ENCODE results near the gene ENOPH1.
"Not testable (repeated sequence)": the region's sequence is repeated elsewhere in the genome, so short reads cannot be mapped to it uniquely, and the experiment has no call there.

The ENOPH1 gene

DNA sequence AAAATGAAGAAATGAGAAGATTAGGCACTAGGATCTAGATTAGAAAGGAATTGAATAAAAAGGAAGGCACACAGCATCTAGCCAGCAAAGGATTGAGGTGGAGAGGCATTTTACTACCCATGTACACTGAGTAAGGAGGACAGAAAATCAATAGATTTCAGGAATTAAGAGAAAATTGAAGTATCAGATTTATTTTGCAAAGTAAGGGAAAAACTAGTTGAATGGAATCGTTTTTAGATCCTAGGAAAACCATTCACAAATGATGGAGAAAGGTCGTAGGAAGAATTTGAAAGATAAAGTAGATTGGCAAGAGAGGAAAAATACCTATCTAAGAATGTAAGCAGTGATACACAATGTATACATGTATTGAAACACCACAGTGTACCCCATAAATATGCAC, 31.3 kb downstream of the ENOPH1 start:
- H3K4me3 ChIP-seq (ENCODE audit: low read depth, low read length): no peak overlapping the region
- DNase-seq (ENCODE audit: low read depth): no peak

DNA sequence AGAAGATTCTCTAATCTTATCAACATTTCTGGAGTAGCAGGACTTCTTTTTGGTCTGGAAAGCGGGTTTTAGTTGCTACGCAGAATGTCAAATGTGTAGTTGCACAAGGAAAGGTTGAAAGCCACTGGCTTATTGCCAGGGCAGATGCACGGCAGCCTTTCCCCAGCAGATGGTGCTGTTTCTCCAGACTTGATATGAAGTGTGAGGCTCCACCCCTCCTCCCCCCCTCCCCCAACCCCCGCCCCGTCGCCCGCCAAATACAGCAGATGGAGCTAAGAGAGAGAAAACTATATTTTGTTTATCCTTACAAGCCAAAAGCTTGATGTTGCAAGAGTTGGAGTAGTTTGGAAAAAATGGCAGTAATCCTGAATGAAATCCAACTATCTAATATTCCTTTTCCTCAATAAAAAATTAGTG, 32.0 kb downstream of the ENOPH1 start:
- DNase-seq (ENCODE audit: low read depth): peak; percentile 49

DNA sequence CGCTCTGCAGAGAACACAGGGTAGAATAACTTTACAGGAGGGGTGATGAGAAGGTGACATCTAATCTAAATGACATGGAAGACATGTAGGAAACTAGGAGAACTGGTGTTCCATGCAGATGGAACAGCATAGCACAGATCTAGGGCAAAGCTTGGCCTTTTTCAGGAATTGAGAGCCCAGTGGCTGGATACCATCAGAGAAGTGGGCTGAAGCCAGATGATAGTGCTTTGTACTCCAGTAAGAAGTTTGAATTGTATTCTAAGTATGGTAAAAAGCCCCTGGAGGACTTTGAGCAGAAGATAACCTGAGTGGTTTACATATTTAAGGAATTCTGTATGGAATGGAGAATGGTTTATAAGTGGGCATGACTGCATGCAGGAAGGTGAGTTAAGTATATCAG, 32.8 kb downstream of the ENOPH1 start:
- H3K4me3 ChIP-seq (ENCODE audit: low read depth, low read length): no peak overlapping the region
- DNase-seq (ENCODE audit: low read depth): no peak

More for the DNA sequence above, 32.0 kb downstream of the ENOPH1 start:
- H3K4me3 ChIP-seq (ENCODE audit: low read depth, low read length): no peak overlapping the region

DNA sequence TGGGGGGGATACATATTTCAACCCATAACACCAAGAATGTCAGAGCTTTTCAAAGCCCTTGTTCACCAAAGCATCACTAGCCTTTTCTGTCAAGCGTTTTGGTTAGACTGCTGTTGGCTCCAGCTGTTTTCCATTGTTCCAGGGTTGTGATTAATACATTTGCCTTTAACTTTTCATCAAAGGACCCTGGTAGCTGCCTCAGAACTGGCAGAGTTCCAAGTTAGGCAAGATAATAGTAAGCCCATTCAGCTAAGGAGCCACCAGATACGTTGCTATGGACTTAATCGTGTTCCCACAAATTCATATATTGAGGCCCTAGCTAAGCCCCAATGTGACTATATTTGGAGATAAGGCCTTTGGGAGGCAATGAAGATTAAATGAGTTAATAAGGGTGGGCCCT, 37.1 kb downstream of the ENOPH1 start:
- H3K4me3 ChIP-seq (ENCODE audit: low read depth, low read length): no peak overlapping the region
- DNase-seq (ENCODE audit: low read depth): peak; percentile 5

DNA sequence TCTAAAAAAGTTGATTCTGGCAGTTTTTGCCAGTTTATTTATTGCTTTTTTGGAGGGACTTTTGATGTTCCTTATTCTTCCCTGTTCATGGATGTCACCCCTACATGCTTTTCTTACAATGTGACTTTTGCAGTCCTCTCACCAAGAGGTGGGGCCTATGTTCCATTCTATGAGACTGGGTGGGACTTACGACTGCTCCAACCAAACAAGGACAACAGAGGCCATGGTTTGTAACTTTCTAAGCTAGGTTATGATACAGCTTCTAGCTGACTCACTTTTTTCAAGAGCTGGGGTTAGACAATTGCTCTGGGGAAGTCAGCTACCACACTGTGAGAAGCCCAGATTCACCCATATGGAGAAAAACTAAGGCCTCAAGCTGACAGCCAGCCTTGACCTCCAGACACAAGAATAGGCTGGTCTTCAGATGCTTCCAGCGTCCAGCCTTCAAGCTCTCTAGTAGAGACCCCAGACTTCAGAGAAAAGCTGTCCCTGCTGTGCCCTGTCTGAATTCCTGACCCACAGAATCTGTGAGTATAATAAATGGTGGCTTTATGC, 39.5 kb downstream of the ENOPH1 start:
- H3K4me3 ChIP-seq (ENCODE audit: low read depth, low read length): no peak overlapping the region
- DNase-seq (ENCODE audit: low read depth): peak; percentile 49

DNA sequence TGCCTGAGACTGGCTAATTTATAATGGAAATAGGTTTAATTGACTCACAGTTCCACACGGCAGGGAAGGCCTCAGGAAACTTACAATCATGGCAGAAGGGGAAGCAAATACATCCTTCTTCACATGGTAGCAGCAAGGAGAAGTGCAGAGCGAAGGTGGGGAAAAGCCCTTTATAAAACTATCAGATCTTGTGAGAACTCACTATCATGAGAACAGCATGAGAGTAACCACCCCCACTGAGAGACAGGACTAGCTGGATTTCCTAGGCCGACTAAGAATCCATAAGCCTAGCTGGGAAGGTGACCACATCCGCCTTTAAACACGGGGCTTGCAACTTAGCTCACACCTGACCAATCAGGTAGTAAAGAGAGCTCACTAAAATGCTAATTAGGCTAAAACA, 42.7 kb downstream of the ENOPH1 start:
- not testable (repeated sequence) for DNase-seq (ENCODE audit: low read depth); H3K4me3 ChIP-seq (ENCODE audit: low read depth, low read length)

DNA sequence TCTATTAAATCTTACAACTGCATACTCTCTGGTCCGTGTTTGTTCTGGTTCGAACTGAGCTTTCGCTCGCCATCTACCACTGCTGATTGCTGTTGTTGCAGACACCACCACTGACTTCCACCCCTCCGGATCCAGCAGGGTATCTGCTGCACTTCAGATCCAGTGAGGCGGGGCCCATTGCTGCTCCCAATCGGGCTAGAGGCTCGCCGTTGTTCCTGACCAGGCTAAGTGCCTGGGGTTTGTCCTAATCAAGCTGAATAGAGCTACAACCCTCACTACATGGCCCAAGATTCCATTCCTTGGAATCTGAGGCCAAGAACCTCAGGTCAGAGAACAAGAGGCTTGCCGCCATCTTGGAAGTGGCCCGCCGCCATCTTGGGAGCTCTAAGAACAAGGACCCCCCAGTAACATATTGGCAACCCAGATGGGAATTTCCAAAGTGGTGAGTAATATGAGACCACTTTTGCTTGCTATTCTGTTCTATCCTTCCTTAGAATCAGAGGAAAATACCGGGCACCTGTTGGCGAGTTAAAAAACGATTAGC, 43.3 kb downstream of the ENOPH1 start:
- no peak for DNase-seq (ENCODE audit: low read depth)
- H3K4me3 ChIP-seq (ENCODE audit: low read depth, low read length): no peak overlapping the region

DNA sequence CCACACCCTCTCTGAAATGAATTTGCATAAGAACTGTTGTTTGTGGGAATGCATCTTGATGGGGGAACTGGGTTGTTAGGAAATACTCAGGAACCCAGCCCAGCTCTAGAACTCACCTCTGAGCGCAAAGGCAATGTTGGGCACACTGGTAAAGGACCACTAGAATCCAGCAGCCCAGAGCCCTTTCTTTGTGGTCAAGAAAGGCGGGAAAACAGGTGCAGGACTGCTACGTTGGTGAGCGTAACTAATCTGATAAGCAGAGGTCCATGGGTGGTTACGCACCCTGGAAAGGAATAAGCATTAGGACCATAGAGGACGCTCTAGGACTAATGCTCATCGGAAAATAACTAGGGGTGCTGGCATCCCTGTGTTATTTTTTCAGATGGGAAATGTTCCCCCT, 45.5 kb downstream of the ENOPH1 start:
- not testable (repeated sequence) for H3K4me3 ChIP-seq (ENCODE audit: low read depth, low read length); DNase-seq (ENCODE audit: low read depth)

DNA sequence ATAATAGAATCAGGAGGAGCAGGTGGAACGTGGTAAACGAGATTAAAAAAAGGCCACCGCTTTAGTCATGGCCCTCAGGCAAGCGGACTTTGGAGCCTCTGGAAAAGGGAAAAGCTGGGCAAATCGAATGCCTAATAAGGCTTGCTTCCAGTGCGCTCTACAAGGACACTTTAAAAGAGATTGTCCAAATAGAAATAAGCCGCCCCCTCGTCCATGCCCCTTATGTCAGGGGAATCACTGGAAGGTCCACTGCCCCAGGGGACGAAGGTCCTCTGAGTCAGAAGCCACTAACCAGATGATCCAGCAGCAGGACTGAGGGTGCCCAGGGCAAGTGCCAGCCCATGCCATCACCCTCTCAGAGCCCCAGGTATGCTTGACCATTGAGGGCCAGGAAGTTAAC, 47.1 kb downstream of the ENOPH1 start:
- DNase-seq (ENCODE audit: low read depth); H3K4me3 ChIP-seq (ENCODE audit: low read depth, low read length): not testable (repeated sequence)

DNA sequence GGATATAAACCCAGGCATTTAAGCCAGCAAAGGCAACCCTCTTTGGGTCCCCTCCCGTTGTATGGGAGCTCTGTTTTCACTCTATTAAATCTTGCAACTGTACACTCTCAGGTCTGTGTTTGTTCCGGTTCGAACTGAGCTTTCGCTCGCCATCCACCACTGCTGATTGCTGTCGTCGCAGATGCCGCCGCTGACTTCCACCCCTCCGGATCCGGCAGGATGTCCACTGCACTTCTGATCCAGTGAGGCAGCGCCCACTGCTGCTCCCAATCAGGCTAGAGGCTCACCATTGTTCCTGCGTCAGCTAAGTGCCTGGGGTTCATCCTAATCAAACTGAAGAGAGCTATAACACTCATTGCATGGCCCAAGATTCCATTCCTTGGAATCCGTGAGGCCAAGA, 49.2 kb downstream of the ENOPH1 start:
- no peak for DNase-seq (ENCODE audit: low read depth)
- no peak overlapping the region for H3K4me3 ChIP-seq (ENCODE audit: low read depth, low read length)

DNA sequence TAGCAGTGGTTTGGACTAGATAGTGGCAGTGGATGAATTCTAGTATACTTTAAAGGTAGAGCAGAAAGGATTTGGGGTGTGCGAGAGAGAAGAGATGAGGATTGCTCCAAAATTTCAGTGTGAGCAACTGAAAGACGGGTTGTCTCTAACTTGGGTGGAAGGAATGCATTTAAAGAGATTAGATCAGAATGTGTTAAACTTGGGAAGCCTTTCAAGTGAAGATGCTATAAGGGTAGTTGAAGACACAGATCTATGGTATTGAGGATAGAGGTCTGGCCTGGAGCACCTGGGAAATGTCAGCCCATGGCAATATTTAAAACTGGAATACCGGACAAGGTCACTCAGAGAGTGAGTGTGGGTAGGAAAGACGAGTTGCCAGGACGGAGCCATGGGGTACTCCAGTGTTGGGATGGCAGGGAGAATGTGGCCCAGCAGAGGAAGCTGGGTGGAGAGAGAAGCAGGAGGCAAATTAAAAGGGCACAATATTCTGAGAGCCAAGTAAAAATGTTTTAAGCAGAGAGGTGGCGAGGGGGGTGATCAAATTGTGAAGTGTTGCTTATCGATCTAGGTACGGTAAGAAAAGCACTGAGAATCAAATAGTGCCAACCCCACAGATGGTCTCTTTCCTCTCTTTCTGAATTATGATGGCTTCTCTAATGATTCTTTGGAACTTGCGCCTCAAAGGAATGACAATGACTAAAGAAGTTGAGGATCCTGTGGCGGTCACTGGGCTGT, 50.5 kb downstream of the ENOPH1 start:
- DNase-seq (ENCODE audit: low read depth): no peak
- H3K4me3 ChIP-seq (ENCODE audit: low read depth, low read length): no peak overlapping the region

DNA sequence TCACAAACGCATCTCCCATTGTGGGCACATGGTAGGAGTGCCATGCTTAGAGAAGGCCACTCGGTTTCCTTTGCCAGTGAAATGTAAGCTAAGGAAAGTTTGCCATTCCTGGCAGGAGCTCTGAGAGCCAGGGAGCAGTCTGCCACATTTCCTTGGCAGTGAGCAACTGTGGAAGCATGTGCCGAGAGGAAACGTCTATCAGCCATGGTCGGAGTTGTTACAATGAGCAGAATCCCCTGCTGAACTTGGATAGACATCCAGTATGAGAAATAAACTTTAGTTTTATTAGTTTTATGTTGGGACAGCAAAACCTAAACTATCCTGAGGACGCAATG, 51.1 kb downstream of the ENOPH1 start:
- no peak for DNase-seq (ENCODE audit: low read depth)
- no peak overlapping the region for H3K4me3 ChIP-seq (ENCODE audit: low read depth, low read length)

DNA sequence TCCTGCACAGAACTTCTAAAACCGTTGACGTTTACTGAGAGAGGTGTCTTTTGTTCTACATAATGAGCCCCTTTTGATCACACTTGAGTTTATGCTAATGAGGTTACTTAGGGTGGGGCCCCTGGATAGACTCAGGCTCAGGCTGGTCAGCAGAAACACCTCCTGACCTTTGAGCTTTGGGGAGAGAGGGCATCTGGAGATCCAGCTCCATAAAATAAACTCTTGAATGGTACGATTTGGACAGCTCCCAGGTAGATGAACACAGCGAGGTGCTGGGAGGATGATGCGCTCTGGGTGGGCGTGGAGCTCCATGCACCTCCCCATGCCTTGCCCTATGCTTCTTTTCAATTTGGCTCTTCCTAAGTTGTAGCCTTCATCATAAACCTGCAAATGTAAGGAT, 52.0 kb downstream of the ENOPH1 start:
- DNase-seq (ENCODE audit: low read depth): no peak

DNA sequence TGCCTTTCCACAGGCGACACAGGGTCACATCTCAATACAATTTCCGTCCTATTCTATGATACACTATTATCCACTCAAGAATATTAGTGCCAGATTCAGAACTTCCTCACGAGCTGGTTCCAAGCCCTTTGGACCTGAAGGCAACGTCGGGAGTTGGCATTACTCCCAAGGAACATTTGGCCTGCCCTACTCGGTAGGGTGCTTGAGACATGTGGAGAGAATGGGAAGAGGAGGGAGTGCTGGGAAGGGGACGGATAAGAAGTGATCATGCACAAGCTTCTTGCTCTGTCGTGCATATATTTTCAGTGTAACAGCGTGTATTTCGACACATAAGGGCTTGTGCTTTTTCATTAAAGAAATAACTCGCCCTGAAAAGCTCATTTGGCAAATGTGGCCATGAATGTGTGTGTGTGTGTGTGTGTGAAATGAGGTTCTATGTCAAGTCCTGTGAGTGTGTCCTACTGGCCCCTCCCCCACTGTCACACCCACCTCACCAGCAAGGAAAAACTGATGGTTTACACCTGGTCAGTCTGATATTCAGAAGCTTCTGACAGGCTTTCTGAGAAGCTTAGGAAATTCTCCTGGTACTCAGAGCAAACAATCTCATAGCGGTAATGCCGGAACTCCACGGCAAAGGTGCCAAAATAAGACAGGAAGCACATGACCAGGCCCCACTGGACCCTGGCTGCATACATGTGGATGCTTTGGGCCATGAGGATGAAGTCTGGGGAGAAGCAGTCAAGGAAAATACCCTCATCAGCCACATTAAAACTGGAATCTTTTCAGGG, 54.8 kb downstream of the ENOPH1 start:
- no peak overlapping the region for H3K4me3 ChIP-seq (ENCODE audit: low read depth, low read length)
- DNase-seq (ENCODE audit: low read depth): no peak

More for the DNA sequence above, 52.0 kb downstream of the ENOPH1 start:
- H3K4me3 ChIP-seq (ENCODE audit: low read depth, low read length): no peak overlapping the region

DNA sequence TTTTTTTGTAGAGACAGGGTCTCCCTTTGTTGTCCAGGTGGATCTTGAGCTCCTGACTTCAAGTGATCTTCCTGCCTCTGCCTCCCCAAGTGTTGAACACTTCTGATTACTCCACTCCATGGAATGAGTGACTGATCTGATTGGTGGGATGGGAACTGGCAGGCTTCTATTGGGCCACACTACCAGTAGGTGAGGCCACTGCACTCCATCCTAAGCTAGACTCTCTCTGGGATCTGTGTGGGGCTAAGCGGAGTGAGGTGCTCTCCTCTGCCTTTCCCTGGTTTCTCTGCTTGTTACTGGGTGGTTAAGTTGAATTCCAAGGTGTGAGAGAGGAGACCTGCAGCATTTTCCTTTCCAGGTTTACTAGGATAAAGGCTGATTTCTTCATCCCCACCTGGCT, 58.7 kb downstream of the ENOPH1 start:
- DNase-seq (ENCODE audit: low read depth): no peak
- H3K4me3 ChIP-seq (ENCODE audit: low read depth, low read length): no peak overlapping the region

DNA sequence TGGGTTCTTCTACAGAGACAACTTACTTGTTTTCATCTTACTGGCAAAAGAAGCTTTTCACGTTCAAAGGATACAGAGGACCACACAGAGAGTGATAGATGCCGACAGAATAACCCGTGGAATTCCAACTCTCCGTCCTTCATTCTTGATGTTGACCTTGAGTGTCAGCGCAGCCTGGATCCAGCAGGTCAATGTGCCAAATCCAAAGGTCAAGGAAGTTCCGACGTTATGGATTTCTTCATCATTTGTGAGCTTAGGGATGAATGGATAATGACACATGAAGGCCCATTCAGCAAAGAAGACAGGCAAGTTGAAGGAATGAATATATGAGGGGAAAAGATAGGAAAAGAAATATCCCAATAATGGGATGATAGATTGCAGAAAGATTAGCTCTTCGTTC, 59.6 kb downstream of the ENOPH1 start:
- no peak overlapping the region for H3K4me3 ChIP-seq (ENCODE audit: low read depth, low read length)
- DNase-seq (ENCODE audit: low read depth): no peak

DNA sequence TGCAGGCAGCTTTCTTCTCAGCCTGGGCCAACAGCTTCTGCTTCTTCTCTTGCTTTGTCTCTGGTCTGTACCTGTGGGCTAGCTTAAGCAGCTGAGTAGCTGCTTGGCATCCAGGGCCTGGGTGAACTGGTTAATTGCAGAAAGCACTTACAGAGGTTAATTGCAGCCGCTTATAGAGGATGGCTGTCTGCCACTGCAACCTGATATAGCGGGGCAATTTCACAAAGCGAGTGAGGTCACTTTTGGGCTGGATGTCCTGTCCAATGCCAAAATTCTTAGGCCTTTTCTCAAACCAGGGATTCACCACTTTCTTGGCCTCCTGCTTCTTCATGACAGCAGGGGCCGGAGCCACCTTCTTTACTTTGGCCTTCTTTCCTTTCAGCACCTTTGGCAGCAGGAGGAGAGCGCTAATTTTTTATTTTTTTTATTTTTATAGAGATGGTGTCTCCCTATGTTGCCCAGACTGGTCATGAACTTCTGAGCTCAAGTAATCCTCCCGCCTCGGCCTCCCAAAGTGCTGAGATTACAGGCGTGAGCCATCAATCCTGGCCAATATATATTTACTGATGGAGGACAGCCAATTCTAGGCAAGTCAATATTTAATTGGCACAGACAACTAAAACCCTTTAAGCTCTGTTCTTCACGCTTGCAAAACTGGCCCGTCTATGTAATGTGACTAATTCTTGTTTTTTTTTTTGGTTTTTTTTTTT, 61.0 kb downstream of the ENOPH1 start:
- no peak for DNase-seq (ENCODE audit: low read depth)

DNA sequence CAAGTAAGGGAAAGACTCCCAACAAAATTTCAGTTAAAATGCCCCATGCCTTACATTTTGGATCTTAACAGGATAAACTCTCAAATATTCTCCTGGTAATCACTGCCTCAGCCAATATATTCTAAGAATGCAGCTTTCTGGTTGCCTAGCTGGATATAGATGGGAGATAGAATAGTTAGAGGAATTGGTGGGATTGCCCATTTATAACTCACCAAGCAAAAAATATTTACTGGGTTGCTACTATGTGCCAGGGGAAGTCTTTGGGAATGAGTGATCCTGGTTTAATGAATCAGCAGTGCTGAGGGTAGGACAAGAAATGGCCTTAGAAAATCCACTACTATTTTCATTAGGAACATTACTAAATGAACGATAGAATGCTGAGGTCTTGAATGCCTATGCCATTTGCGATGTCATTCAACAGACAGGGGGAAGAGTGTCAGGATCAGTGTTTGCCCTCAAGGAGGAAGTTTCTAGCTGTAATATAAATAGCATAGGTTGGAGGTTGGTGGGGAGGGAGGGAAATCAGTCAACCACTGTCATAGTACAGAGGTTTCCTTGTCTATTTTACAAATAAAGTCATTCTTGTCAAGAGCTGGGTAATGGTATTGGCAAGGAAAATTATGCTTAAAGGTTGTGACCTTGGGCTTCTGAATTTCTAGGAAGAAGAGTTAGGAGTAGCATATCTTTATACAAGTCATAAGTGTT, 63.5 kb downstream of the ENOPH1 start:
- no peak for DNase-seq (ENCODE audit: low read depth)
- H3K4me3 ChIP-seq (ENCODE audit: low read depth, low read length): no peak overlapping the region

More for the DNA sequence above, 61.0 kb downstream of the ENOPH1 start:
- no peak overlapping the region for H3K4me3 ChIP-seq (ENCODE audit: low read depth, low read length)

DNA sequence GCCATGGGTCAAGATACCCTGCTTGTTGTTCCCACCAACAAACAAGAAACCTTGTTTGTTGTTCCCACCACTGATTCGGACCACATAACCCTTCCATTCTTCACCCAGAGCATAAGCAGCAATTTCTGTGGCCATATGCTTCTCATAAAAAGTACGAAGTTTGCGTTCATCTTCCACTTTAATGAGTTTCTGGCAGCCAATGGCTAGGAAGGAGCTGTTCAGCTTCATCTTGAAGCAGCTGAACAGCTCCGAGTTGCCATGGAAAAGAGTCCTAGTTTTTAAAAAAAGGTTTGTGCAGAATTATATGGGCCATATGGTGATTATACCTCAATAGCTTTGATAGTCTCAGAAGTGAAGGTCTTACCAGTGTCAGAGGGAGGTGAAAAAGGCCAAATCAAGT, 65.3 kb downstream of the ENOPH1 start:
- H3K4me3 ChIP-seq (ENCODE audit: low read depth, low read length): no peak overlapping the region
- DNase-seq (ENCODE audit: low read depth): no peak

Data from skeletal muscle cell (primary cell).